Neutrophil (primary cell): ENCODE results near the gene CATSPER3.

Experiments
- H3K27ac ChIP-seq: fragments of 200-600 bp; sonication (generic); 2 replicates; pipeline ENCODE4 v1.5.1; 2016; ENCODE audit warnings: mild to moderate bottlenecking, moderate library complexity
- H3K27me3 ChIP-seq: fragments of 200-600 bp; sonication (generic); 2 replicates; pipeline ENCODE4 v1.6.0; 2016; ENCODE audit warnings: mild to moderate bottlenecking
- H3K36me3 ChIP-seq: fragments of 200-600 bp; sonication (generic); 2 replicates; pipeline ENCODE4 v1.5.1; 2017
- H3K4me1 ChIP-seq, 2 experiments: fragments of 200-600 bp in 1 of 2; sonication (generic) in 1 of 2; 1 replicate in 1 of 2; 2 replicates in 1 of 2; pipeline versions ENCODE4 v1.5.1 to v1.6.1; 2013 to 2016; ENCODE audit warnings: low read depth in 1 of 2, low read length in 1 of 2, mild to moderate bottlenecking in 1 of 2, moderate library complexity in 1 of 2; ENCODE audit not compliant: control insufficient read depth in 1 of 2, insufficient read depth in 1 of 2
- H3K4me3 ChIP-seq, 2 experiments: fragments of 200-600 bp in 1 of 2; sonication (generic) in 1 of 2; 1 replicate in 1 of 2; 2 replicates in 1 of 2; pipeline ENCODE4 v1.5.1; 2013 to 2016; ENCODE audit warnings: low read depth in 1 of 2, low read length in 1 of 2, mild to moderate bottlenecking in 1 of 2, moderate library complexity in 1 of 2
- H3K9me3 ChIP-seq: fragments of 200-600 bp; sonication (generic); 2 replicates; pipeline ENCODE4 v1.5.1; 2016
- TF ChIP-seq, protein P1 (sequence below): fragments of 200-600 bp; sonication (generic); IDR thresholded peaks from 2 replicates; pipeline ENCODE4 v1.5.1; 2016; ENCODE audit warnings: antibody characterized with exemption

CATSPER3 gene

DNA sequence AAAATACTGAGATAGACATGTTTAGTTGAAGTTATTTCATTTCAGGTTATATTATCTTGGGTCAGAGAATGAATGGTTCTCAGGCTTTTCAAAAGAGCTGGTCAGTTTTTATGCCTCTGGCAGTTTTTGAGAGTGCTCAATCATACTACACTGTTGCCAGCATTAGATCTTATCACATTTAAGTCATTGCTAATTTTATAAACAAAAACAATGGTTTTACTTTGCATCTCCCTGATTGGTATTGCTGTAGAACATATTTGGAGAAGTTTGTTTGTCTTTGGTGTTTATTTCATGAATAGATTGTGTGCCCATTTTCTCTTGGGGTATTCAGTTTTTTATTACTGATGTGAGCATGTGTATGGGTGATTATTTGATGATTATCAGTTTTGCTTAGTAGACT is 1.5 kb downstream of the CATSPER3 start:
- Histone ChIP-seq H3K4me3 (no peak overlapping the region), H3K27me3 (no peaks in the 10 kb centered on the region), H3K27ac (no peak overlapping the region), H3K4me1 (no peaks in the 10 kb centered on the region), H3K36me3 (peaks cover 14% of the 10 kb centered on the region), H3K9me3 (no peaks in the 10 kb centered on the region)
- TF ChIP-seq, protein P1, sequence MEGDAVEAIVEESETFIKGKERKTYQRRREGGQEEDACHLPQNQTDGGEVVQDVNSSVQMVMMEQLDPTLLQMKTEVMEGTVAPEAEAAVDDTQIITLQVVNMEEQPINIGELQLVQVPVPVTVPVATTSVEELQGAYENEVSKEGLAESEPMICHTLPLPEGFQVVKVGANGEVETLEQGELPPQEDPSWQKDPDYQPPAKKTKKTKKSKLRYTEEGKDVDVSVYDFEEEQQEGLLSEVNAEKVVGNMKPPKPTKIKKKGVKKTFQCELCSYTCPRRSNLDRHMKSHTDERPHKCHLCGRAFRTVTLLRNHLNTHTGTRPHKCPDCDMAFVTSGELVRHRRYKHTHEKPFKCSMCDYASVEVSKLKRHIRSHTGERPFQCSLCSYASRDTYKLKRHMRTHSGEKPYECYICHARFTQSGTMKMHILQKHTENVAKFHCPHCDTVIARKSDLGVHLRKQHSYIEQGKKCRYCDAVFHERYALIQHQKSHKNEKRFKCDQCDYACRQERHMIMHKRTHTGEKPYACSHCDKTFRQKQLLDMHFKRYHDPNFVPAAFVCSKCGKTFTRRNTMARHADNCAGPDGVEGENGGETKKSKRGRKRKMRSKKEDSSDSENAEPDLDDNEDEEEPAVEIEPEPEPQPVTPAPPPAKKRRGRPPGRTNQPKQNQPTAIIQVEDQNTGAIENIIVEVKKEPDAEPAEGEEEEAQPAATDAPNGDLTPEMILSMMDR, result no peak

GRCh38 chr5:134975078-134975715 is 7.5 kb downstream of the CATSPER3 start:
- no peaks in the 10 kb centered on the region for H3K4me1 ChIP-seq
- TF ChIP-seq, protein P1, result no peak
- no peak overlapping the region for H3K4me3 ChIP-seq

GRCh38 chr5:134975843-134976242 is 8.1 kb downstream of the CATSPER3 start:
- Histone ChIP-seq H3K27me3 (no peaks in the 10 kb centered on the region), H3K4me3 (no peak overlapping the region), H3K4me1 (no peaks in the 10 kb centered on the region), H3K36me3 (no peaks in the 10 kb centered on the region), H3K9me3 (no peaks in the 10 kb centered on the region), H3K27ac (no peak overlapping the region)
- TF ChIP-seq, protein P1, result no peak

More at GRCh38 chr5:134975078-134975715, 7.5 kb downstream of the CATSPER3 start:
- Histone ChIP-seq H3K27ac (no peak overlapping the region), H3K9me3 (no peaks in the 10 kb centered on the region), H3K36me3 (no peaks in the 10 kb centered on the region), H3K27me3 (no peaks in the 10 kb centered on the region)

GRCh38 chr5:134976841-134977240 is 9.1 kb downstream of the CATSPER3 start:
- TF ChIP-seq, protein P1, result no peak
- Histone ChIP-seq H3K27me3 (no peaks in the 10 kb centered on the region), H3K4me3 (no peak overlapping the region), H3K27ac (no peak overlapping the region), H3K4me1 (no peaks in the 10 kb centered on the region), H3K9me3 (peaks cover 3% of the 10 kb centered on the region), H3K36me3 (no peaks in the 10 kb centered on the region)

DNA sequence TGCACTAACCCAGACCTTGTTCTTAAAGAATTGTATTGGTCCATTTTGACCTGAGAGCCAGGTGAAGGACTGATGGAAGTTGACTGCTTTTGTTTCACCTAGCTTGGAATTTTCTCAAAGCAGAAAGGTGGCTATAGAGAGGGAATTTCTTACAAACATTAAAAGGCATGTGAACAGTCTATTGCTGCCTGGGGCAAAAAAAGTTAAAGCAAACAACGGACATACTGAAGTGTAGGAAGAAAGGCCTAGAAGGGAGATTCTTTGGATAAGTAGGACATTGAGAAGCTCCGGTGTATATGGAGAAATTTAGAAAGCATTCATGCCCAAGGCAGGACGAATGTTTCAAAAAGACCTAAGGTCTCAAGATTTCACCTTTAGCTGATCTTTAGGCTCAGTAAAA is 11.7 kb downstream of the CATSPER3 start:
- no peak overlapping the region for H3K4me3 ChIP-seq
- H3K27ac ChIP-seq, result no peak overlapping the region
- no peaks in the 10 kb centered on the region for H3K36me3 ChIP-seq
- no peaks in the 10 kb centered on the region for H3K27me3 ChIP-seq
- H3K9me3 ChIP-seq, result peaks cover 8% of the 10 kb centered on the region
- no peaks in the 10 kb centered on the region for H3K4me1 ChIP-seq
- TF ChIP-seq, protein P1, result no peak
